ENCODE data around the gene IRF4.
A peak's percentile ranks its signal among the peaks of the same experiment; 100 is the strongest.

IRF4 gene

DNA sequence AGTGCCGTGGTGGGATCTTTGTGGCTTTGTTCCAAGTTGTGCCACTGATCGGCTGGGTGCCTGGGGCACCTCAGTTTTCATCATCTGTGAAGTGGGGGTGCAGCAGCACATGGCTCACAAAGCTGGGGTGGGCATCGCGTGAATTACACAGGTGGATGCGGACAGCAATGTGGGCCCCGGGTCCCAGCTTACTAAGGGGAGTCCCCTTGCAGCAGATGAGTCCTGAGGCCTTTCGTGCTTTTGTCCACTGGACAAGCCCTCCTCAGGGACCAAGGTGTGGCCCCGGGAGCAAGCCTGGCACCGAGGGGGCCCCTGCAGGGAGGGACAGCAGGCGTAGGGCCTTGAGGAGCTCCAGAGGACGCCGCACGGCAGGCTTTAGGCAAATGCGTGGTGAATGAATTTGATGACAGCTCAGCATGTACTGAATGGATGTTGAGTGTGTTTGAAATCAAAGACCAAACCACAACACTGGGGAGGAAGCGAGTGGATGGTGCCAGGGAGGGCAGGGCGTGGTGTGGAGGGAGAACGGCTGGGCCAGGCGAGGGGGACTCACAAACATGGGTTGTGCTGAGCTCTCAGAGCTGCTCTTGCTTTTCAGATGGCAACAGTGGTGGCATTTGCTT, 53.2 kb downstream of the IRF4 start:
- Histone ChIP-seq H2AFZ (ENCODE audit: low read length) (peak overlapping the region; percentile 67), H3K27me3 (ENCODE audit: insufficient read depth, low read length, poor library complexity, severe bottlenecking) (no peaks in the 10 kb centered on the region), H3F3A (ENCODE audit: low read depth) (no peaks in the 10 kb centered on the region), H3K9me2 (replicated peaks; ENCODE audit: low read depth, low read length) (no peaks in the 10 kb centered on the region), H3K4me1 (ENCODE audit: insufficient read depth, low read length, poor library complexity, severe bottlenecking) (peaks cover 36% of the 10 kb centered on the region), H4K20me1 (ENCODE audit: insufficient read depth, low read length, poor library complexity, severe bottlenecking) (no peaks in the 10 kb centered on the region), H3K36me3 (ENCODE audit: insufficient read depth, low read length) (no peaks in the 10 kb centered on the region), H3K79me2 (ENCODE audit: insufficient read depth, low read length) (no peaks in the 10 kb centered on the region), H3K9ac (ENCODE audit: low read depth, low read length, poor library complexity, severe bottlenecking) (peak overlapping the region; percentile 49), H3K4me3 (ENCODE audit: low read length, poor library complexity, severe bottlenecking) (peak overlapping the region; percentile 18), H3K4me2 (ENCODE audit: low read depth, low read length, poor library complexity, severe bottlenecking) (peak overlapping the region; percentile 64), H3K9me3 (ENCODE audit: insufficient read depth, low read depth, low read length) (no peaks in the 10 kb centered on the region)
- no peak for TF ChIP-seq EZH2phosphoT487 (IDR thresholded peaks at IDR 0.05; ENCODE audit: borderline replicate concordance)
- TF ChIP-seq CTCF (conservative IDR thresholded peaks at IDR 0.05; ENCODE audit: low read length), result no peak

DNA sequence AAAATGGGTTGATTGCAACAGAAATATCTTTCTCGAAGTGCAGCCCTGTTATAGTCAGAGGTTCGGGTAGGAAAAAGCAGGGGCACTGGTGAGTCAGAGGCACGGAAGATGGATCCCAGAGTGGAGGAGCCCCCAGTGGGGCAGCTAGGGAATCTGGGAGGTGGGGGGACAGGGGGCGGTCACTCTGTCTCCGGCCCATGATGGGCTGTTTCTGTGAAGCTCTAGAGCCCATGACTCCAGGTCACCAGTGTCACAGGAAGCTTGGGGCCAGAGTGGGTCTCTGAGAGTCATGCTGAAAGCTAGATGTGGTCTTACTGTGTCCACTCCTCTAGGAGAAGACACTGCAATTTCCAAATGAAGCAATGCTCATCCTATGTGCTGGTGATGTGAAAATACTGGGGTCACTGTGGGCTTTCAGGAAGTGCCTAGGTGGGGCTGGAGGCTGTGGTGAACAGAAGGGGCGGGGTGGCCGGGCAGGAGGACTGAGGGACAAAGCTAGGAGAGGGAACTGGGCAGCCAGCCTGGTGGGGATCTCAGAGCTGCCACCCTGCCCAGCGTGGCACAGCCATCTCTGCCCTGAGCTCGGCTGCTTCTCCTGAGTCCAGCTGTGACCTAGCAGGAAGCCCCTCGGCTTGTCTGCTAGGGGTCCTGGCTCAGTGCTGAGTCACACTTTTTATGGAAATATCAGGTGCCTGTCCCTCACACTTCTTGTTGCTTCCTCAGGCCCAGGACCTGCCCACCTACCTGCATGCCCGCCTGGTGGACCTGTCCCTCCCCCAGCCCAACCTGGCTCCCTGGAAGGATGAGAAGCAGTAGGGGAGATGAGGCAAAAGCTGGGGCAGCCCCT, 54.2 kb downstream of the IRF4 start:
- Histone ChIP-seq H3K4me1 (ENCODE audit: insufficient read depth, low read length, poor library complexity, severe bottlenecking) (peaks cover 36% of the 10 kb centered on the region), H3K27me3 (ENCODE audit: insufficient read depth, low read length, poor library complexity, severe bottlenecking) (no peaks in the 10 kb centered on the region), H3K4me3 (ENCODE audit: low read length, poor library complexity, severe bottlenecking) (peak overlapping the region; percentile 18), H3K4me2 (ENCODE audit: low read depth, low read length, poor library complexity, severe bottlenecking) (peak overlapping the region; percentile 64), H3K79me2 (ENCODE audit: insufficient read depth, low read length) (no peaks in the 10 kb centered on the region), H3F3A (ENCODE audit: low read depth) (no peaks in the 10 kb centered on the region), H3K9me3 (ENCODE audit: insufficient read depth, low read depth, low read length) (no peaks in the 10 kb centered on the region), H3K9me2 (replicated peaks; ENCODE audit: low read depth, low read length) (no peaks in the 10 kb centered on the region), H3K9ac (ENCODE audit: low read depth, low read length, poor library complexity, severe bottlenecking) (peak overlapping the region; percentile 49), H3K36me3 (ENCODE audit: insufficient read depth, low read length) (no peaks in the 10 kb centered on the region), H4K20me1 (ENCODE audit: insufficient read depth, low read length, poor library complexity, severe bottlenecking) (no peaks in the 10 kb centered on the region), H2AFZ (ENCODE audit: low read length) (peak overlapping the region; percentile 67)
- TF ChIP-seq CTCF (conservative IDR thresholded peaks at IDR 0.05; ENCODE audit: low read length), result no peak
- no peak for TF ChIP-seq EZH2phosphoT487 (IDR thresholded peaks at IDR 0.05; ENCODE audit: borderline replicate concordance)

DNA sequence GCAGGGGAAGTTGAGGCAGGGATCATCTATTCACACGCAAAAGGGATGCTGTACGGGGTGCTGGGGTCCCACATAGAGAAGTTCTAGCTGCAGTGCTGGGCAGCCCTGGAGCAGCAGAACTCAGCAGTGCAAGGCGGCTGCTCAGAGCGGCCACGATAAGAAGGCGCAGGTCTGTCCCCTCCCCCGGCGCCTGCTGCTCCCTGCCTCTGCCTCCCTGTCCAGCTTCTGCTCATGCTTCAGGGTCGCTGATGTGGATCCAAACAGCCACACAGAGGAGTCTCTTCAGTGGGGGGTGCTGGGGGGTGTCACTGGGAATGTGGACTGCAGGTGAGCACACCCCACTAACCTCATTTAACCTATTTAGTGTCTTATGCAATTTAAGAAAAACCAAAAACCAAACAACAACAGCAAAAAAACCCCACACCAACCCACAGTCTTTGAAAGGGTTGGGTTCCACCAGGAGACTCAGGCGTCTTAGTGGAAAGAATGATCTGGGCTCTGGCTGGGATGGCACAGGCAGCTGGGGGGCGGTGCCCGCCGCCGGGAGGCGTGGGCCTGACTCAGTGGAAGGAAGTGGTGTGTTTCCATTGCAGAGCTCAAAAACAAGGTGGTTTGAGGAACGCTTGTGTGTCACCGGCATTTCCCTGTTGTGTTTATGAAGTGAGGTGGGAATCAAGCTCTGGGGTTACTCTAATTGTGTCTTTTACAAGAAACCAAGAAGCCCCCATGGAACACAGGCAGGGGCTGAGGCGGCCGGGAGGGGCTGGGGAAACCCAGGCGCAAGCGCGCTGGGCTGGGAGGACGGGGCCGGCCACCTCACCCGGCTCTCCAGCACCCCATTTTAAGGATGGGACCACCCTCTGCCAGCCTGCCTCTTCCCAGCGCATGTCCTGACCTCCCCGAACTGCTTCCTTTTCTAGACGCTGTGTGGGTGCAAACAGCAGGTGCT, 55.1 kb downstream of the IRF4 start:
- H3K27me3 ChIP-seq (ENCODE audit: insufficient read depth, low read length, poor library complexity, severe bottlenecking), result no peaks in the 10 kb centered on the region
- H3K9me2 ChIP-seq (replicated peaks; ENCODE audit: low read depth, low read length), result no peaks in the 10 kb centered on the region
- H2AFZ ChIP-seq (ENCODE audit: low read length), result no peak overlapping the region
- no peaks in the 10 kb centered on the region for H3K36me3 ChIP-seq (ENCODE audit: insufficient read depth, low read length)
- no peak overlapping the region for H3K4me3 ChIP-seq (ENCODE audit: low read length, poor library complexity, severe bottlenecking)
- no peaks in the 10 kb centered on the region for H4K20me1 ChIP-seq (ENCODE audit: insufficient read depth, low read length, poor library complexity, severe bottlenecking)
- no peaks in the 10 kb centered on the region for H3K9me3 ChIP-seq (ENCODE audit: insufficient read depth, low read depth, low read length)
- TF ChIP-seq EZH2phosphoT487 (IDR thresholded peaks at IDR 0.05; ENCODE audit: borderline replicate concordance), result no peak
- no peak for TF ChIP-seq CTCF (conservative IDR thresholded peaks at IDR 0.05; ENCODE audit: low read length)
- no peaks in the 10 kb centered on the region for H3F3A ChIP-seq (ENCODE audit: low read depth)
- H3K4me1 ChIP-seq (ENCODE audit: insufficient read depth, low read length, poor library complexity, severe bottlenecking), result peaks cover 30% of the 10 kb centered on the region
- H3K4me2 ChIP-seq (ENCODE audit: low read depth, low read length, poor library complexity, severe bottlenecking), result peak overlapping the region; percentile 64
- H3K9ac ChIP-seq (ENCODE audit: low read depth, low read length, poor library complexity, severe bottlenecking), result no peak overlapping the region
- H3K79me2 ChIP-seq (ENCODE audit: insufficient read depth, low read length), result no peaks in the 10 kb centered on the region

Data from Loucy (cell line).